Measurements from ENCODE around the gene EXOSC6.
"Not testable (repeated sequence)": the region's sequence is repeated elsewhere in the genome, so short reads cannot be mapped to it uniquely, and the experiment has no call there.

The EXOSC6 gene

GRCh38 chr16:70251629-70252354 is at the start of gene EXOSC6:
TSS of gene EXOSC6 (minus strand) at chr16:70251940. CDS start at chr16:70251900, 40 bp downstream.
- H3K36me3 Mint-ChIP-seq (ENCODE audit: insufficient read depth), result peaks cover 24% of the 10 kb centered on the region

GRCh38 chr16:70301121-70301520 is 49.4 kb upstream of the EXOSC6 start:
- Mint-ChIP-seq H3K27ac (ENCODE audit: low read depth) (peak overlapping the region; percentile 95), H3K27me3 (no peaks in the 10 kb centered on the region), H3K36me3 (ENCODE audit: insufficient read depth) (peaks cover 10% of the 10 kb centered on the region), H3K4me3 (peak overlapping the region; percentile 90), H3K9me3 (no peaks in the 10 kb centered on the region), H3K4me1 (peaks cover 53% of the 10 kb centered on the region)
- ATAC-seq (replicated peaks; ENCODE audit: extremely low read depth, poor library complexity, severe bottlenecking), result no peak
- DNase-seq (ENCODE audit: low spot score in 2 of 2), result no peak

More at GRCh38 chr16:70251629-70252354, at the start of gene EXOSC6:
- DNase-seq (ENCODE audit: low spot score in 2 of 2) (peak; percentile 85 to 88), ATAC-seq (replicated peaks; ENCODE audit: extremely low read depth, poor library complexity, severe bottlenecking) (peak; percentile 93)
- Mint-ChIP-seq H3K4me3 (peak within 1 kb of the TSS; percentile 88), H3K27me3 (no peaks in the 10 kb centered on the region), H3K9me3 (no peaks in the 10 kb centered on the region), H3K27ac (ENCODE audit: low read depth) (peak within 1 kb of the TSS; percentile 89), H3K4me1 (no peaks in the 10 kb centered on the region)

GRCh38 chr16:70298988-70299938 is 47.5 kb upstream of the EXOSC6 start, which contains the start of gene DDX19B:
TSS of gene DDX19B (plus strand) at chr16:70299186. CDS start at chr16:70299298, 112 bp downstream.
- peak; percentile 76 for ATAC-seq (replicated peaks; ENCODE audit: extremely low read depth, poor library complexity, severe bottlenecking)
- H3K4me1 Mint-ChIP-seq, result peaks cover 45% of the 10 kb centered on the region
- no peaks in the 10 kb centered on the region for H3K27me3 Mint-ChIP-seq
- DNase-seq (ENCODE audit: low spot score in 2 of 2), result peak; percentile 18 to 23
- peak within 1 kb of the TSS; percentile 90 for H3K4me3 Mint-ChIP-seq
- H3K36me3 Mint-ChIP-seq (ENCODE audit: insufficient read depth), result peaks cover 4% of the 10 kb centered on the region
- no peaks in the 10 kb centered on the region for H3K9me3 Mint-ChIP-seq
- peak within 1 kb of the TSS; percentile 95 for H3K27ac Mint-ChIP-seq (ENCODE audit: low read depth)

- ATAC-seq (replicated peaks; ENCODE audit: extremely low read depth, poor library complexity, severe bottlenecking) (no peak), DNase-seq (ENCODE audit: low spot score in 2 of 2) (no peak)
- Mint-ChIP-seq H3K27ac (ENCODE audit: low read depth) (no peak overlapping the region), H3K27me3 (no peaks in the 10 kb centered on the region), H3K36me3 (ENCODE audit: insufficient read depth) (peaks cover 4% of the 10 kb centered on the region), H3K9me3 (no peaks in the 10 kb centered on the region), H3K4me1 (peaks cover 21% of the 10 kb centered on the region), H3K4me3 (no peak overlapping the region)
These were observed 43.9 kb upstream of the EXOSC6 start for GRCh38 chr16:70295634-70296033.

GRCh38 chr16:70294385-70295025 is 42.8 kb upstream of the EXOSC6 start:
- no peaks in the 10 kb centered on the region for H3K9me3 Mint-ChIP-seq
- no peak overlapping the region for H3K4me3 Mint-ChIP-seq
- no peak for ATAC-seq (replicated peaks; ENCODE audit: extremely low read depth, poor library complexity, severe bottlenecking)
- H3K4me1 Mint-ChIP-seq, result peaks cover 10% of the 10 kb centered on the region
- H3K27ac Mint-ChIP-seq (ENCODE audit: low read depth), result no peak overlapping the region
- peaks cover 6% of the 10 kb centered on the region for H3K36me3 Mint-ChIP-seq (ENCODE audit: insufficient read depth)
- no peaks in the 10 kb centered on the region for H3K27me3 Mint-ChIP-seq
- no peak for DNase-seq (ENCODE audit: low spot score in 2 of 2)

- H3K4me3 Mint-ChIP-seq; H3K27ac Mint-ChIP-seq (ENCODE audit: low read depth); DNase-seq (ENCODE audit: low spot score in 2 of 2); H3K27me3 Mint-ChIP-seq; ATAC-seq (replicated peaks; ENCODE audit: extremely low read depth, poor library complexity, severe bottlenecking); H3K4me1 Mint-ChIP-seq; H3K9me3 Mint-ChIP-seq: not testable (repeated sequence)
- H3K36me3 Mint-ChIP-seq (ENCODE audit: insufficient read depth), result peaks cover 10% of the 10 kb centered on the region
These were observed 40.4 kb upstream of the EXOSC6 start for GRCh38 chr16:70292148-70292547.

- Mint-ChIP-seq H3K36me3 (ENCODE audit: insufficient read depth) (peaks cover 10% of the 10 kb centered on the region), H3K27ac (ENCODE audit: low read depth) (no peak overlapping the region), H3K4me1 (peaks cover 7% of the 10 kb centered on the region), H3K9me3 (no peaks in the 10 kb centered on the region), H3K27me3 (no peaks in the 10 kb centered on the region), H3K4me3 (no peak overlapping the region)
- no peak for ATAC-seq (replicated peaks; ENCODE audit: extremely low read depth, poor library complexity, severe bottlenecking)
- DNase-seq (ENCODE audit: low spot score in 2 of 2), result no peak
These were observed 39.3 kb upstream of the EXOSC6 start for GRCh38 chr16:70290949-70291519.

- DNase-seq (ENCODE audit: low spot score in 2 of 2), result peak; percentile 83 to 90
- peak; percentile 95 for ATAC-seq (replicated peaks; ENCODE audit: extremely low read depth, poor library complexity, severe bottlenecking)
- H3K36me3 Mint-ChIP-seq (ENCODE audit: insufficient read depth), result peaks cover 10% of the 10 kb centered on the region
- H3K4me3 Mint-ChIP-seq, result peak within 1 kb of the TSS; percentile 93
- H3K27me3 Mint-ChIP-seq, result no peaks in the 10 kb centered on the region
- H3K27ac Mint-ChIP-seq (ENCODE audit: low read depth), result peak within 1 kb of the TSS; percentile 96
- no peaks in the 10 kb centered on the region for H3K9me3 Mint-ChIP-seq
- peaks cover 7% of the 10 kb centered on the region for H3K4me1 Mint-ChIP-seq
These were observed 37.7 kb upstream of the EXOSC6 start, which contains the start of gene AARS1 for GRCh38 chr16:70289229-70290094. TSS of gene AARS1 (minus strand) at chr16:70289506. CDS start at chr16:70282763, 6,743 bp downstream.

- not testable (repeated sequence) for DNase-seq (ENCODE audit: low spot score in 2 of 2); H3K27me3 Mint-ChIP-seq; H3K9me3 Mint-ChIP-seq; ATAC-seq (replicated peaks; ENCODE audit: extremely low read depth, poor library complexity, severe bottlenecking)
- Mint-ChIP-seq H3K4me3 (peak overlapping the region; percentile 93), H3K27ac (ENCODE audit: low read depth) (peak overlapping the region; percentile 96), H3K4me1 (peaks cover 22% of the 10 kb centered on the region), H3K36me3 (ENCODE audit: insufficient read depth) (peaks cover 16% of the 10 kb centered on the region)
These were observed 35.7 kb upstream of the EXOSC6 start for GRCh38 chr16:70287304-70287971.

- Mint-ChIP-seq H3K27me3 (no peaks in the 10 kb centered on the region), H3K36me3 (ENCODE audit: insufficient read depth) (peaks cover 79% of the 10 kb centered on the region)
- no peak for DNase-seq (ENCODE audit: low spot score in 2 of 2)
These were observed 24.7 kb upstream of the EXOSC6 start for GRCh38 chr16:70276392-70276791.

GRCh38 chr16:70271696-70272095 is 20.0 kb upstream of the EXOSC6 start:
- H3K27ac Mint-ChIP-seq (ENCODE audit: low read depth), result no peak overlapping the region
- H3K9me3 Mint-ChIP-seq, result no peaks in the 10 kb centered on the region
- peaks cover 83% of the 10 kb centered on the region for H3K36me3 Mint-ChIP-seq (ENCODE audit: insufficient read depth)
- H3K27me3 Mint-ChIP-seq, result no peaks in the 10 kb centered on the region
- no peak for DNase-seq (ENCODE audit: low spot score in 2 of 2)
- H3K4me3 Mint-ChIP-seq, result no peak overlapping the region
- H3K4me1 Mint-ChIP-seq, result no peaks in the 10 kb centered on the region
- ATAC-seq (replicated peaks; ENCODE audit: extremely low read depth, poor library complexity, severe bottlenecking), result no peak

More at GRCh38 chr16:70276392-70276791, 24.7 kb upstream of the EXOSC6 start:
- H3K9me3 Mint-ChIP-seq, result no peaks in the 10 kb centered on the region
- ATAC-seq (replicated peaks; ENCODE audit: extremely low read depth, poor library complexity, severe bottlenecking), result no peak
- H3K4me3 Mint-ChIP-seq, result no peak overlapping the region
- no peak overlapping the region for H3K27ac Mint-ChIP-seq (ENCODE audit: low read depth)
- no peaks in the 10 kb centered on the region for H3K4me1 Mint-ChIP-seq
